ENCODE data around the gene VWA8.

The VWA8 gene

DNA sequence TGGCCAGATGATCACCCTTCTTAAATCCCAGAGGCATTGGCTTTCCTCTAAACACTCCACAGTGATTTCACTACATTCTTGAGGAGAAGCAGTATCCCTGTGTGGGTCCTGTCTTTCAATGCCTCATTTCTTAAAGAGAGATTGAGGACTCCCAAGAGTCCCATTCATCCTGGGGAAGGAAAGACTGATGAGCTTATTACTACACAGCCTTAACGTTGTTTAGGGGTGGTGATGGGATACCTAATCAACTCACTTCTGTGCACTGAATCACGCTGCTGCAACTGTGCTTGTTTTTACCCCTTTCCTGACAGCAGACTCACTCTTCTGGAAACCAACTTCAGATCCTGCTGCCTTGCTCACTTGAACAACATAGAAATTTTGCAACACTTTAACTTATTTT, 300.5 kb downstream of the VWA8 start:
- no peak for TF ChIP-seq ZC3H10 (CRISPR knock-in tag; IDR thresholded peaks at IDR 0.05)
- TF ChIP-seq ZNF565 (CRISPR knock-in tag; conservative IDR thresholded peaks at IDR 0.05; ENCODE audit: low read depth): no peak
- no peak for TF ChIP-seq ESRRG (CRISPR knock-in tag; IDR thresholded peaks at IDR 0.05)
- no peak for TF ChIP-seq TOX (CRISPR knock-in tag; IDR thresholded peaks at IDR 0.05; ENCODE audit: borderline replicate concordance)
- TF ChIP-seq GLIS3 (CRISPR knock-in tag; IDR thresholded peaks at IDR 0.05): no peak
- TF ChIP-seq CREB5 (CRISPR knock-in tag; IDR thresholded peaks at IDR 0.05; ENCODE audit: low read depth): no peak
- no peak for ATAC-seq

DNA sequence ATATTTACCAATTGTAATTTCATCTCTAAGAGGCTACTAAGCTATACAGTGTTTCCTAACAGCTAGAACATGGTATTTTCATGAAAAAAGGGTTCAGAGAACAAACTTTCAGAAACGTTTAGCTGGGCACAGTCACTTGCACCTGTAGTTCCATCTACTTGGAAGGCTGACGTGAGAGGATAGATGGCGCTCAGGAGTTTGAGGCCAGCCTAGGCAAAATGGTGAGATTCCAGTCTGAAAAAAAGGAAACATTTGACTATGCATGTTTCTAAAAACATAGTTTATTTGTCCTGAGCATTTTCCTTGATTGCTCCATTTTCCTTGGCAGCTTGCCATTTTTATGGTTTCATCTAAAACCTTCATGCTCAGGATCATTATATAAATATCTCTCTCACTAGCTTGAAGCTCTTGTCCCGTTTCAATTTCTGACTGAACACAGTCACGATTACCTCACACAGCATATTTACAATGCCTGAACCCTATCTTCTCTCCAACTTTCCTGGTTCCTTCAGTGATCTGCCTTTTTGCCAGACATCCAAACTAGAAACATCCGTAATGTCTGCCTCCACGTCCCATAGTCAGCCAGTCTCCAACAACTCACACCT, 302.8 kb downstream of the VWA8 start:
- no peak for ATAC-seq
- TF ChIP-seq CREB5 (CRISPR knock-in tag; IDR thresholded peaks at IDR 0.05; ENCODE audit: low read depth) (no peak), ZC3H10 (CRISPR knock-in tag; IDR thresholded peaks at IDR 0.05) (no peak), TCF4 (CRISPR knock-in tag; IDR thresholded peaks at IDR 0.05; ENCODE audit: borderline replicate concordance) (no peak), BACH2 (CRISPR knock-in tag; IDR thresholded peaks at IDR 0.05; ENCODE audit: borderline replicate concordance) (no peak), ZFP3 (CRISPR knock-in tag; IDR thresholded peaks at IDR 0.05) (no peak), OSR1 (CRISPR knock-in tag; IDR thresholded peaks at IDR 0.05) (no peak), TOX (CRISPR knock-in tag; IDR thresholded peaks at IDR 0.05; ENCODE audit: borderline replicate concordance) (no peak)
- TF ChIP-seq, protein P1, sequence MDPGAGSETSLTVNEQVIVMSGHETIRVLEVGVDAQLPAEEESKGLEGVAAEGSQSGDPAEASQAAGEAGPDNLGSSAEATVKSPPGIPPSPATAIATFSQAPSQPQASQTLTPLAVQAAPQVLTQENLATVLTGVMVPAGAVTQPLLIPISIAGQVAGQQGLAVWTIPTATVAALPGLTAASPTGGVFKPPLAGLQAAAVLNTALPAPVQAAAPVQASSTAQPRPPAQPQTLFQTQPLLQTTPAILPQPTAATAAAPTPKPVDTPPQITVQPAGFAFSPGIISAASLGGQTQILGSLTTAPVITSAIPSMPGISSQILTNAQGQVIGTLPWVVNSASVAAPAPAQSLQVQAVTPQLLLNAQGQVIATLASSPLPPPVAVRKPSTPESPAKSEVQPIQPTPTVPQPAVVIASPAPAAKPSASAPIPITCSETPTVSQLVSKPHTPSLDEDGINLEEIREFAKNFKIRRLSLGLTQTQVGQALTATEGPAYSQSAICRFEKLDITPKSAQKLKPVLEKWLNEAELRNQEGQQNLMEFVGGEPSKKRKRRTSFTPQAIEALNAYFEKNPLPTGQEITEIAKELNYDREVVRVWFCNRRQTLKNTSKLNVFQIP (CRISPR knock-in tag; IDR thresholded peaks at IDR 0.05; ENCODE audit: borderline replicate concordance, low read depth): no peak

DNA sequence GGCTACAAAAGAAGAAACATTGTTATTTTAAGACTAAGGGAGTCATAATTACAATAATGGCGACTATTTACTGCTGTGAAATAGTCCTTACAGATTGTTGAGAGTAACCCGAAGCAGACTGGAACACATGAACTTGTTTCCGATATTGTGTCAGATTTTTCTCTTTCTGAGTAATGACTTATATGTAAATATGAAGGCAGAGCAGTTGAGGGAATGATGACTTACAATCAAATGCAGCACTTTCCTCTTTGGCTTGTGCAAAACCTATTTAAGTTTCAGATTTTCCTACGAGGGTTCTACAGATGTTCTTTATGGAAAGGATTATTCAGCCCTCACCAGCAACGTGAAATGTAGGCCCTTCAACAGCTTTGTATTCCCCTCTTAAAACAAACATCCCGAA, 304.9 kb downstream of the VWA8 start:
- no peak for TF ChIP-seq RARB (CRISPR knock-in tag; IDR thresholded peaks at IDR 0.05)
- no peak for TF ChIP-seq ZNF565 (CRISPR knock-in tag; conservative IDR thresholded peaks at IDR 0.05; ENCODE audit: low read depth)
- no peak for TF ChIP-seq GLIS3 (CRISPR knock-in tag; IDR thresholded peaks at IDR 0.05)
- TF ChIP-seq TCF4 (CRISPR knock-in tag; IDR thresholded peaks at IDR 0.05; ENCODE audit: borderline replicate concordance): no peak
- TF ChIP-seq ZFP3 (CRISPR knock-in tag; IDR thresholded peaks at IDR 0.05): no peak
- no peak for TF ChIP-seq ZNF8 (CRISPR knock-in tag; IDR thresholded peaks at IDR 0.05)
- TF ChIP-seq ESRRG (CRISPR knock-in tag; IDR thresholded peaks at IDR 0.05): no peak
- ATAC-seq: no peak

DNA sequence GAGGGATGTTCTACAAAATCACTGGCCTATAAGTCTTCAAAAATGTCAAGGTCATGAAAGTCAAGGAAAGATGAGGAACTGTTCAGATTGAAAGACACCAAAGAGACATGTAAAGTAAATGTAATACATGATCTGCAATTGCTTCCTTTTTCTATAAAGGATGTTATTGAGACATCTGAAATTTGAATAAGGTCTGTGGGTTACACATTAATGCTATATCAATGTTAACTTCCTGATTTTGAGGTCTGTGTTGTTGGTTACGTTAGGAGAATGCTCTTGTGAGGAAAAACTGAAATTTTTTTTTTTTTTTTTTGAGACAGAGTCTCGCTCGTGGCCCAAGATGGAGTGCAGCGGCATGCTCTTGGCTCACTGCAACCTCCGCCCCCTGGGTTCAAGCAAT, 306.1 kb downstream of the VWA8 start:
- no peak for ATAC-seq
- TF ChIP-seq CREB5 (CRISPR knock-in tag; IDR thresholded peaks at IDR 0.05; ENCODE audit: low read depth): no peak

DNA sequence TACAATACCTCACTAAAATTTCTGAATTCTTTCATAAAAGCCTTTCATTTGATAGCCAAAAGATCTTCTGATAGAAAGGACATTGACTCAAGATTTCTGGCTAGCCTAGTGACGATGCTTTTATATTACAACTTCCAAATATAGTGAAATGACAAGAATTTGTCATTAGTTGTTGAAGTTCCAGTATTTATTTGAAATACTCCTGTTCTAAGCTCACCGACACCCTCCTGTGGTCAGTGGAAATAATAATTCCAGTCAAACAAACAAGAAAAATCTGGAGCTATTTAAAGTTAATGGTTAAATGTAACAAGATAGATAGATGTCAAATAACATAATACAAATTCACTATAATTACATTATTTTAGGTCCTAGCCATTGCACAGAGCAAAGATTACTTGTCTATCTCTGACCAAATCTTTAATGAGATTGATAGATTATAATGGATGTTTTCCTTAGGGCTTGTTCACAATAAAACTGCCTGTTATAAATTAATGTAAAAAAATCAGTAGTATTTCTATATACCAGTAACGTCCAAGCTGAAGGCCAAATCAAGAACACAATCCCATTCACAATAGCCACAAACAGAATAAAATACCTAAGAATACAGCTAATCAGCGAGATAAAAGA, 308.1 kb downstream of the VWA8 start:
- peak; percentile 68 for ATAC-seq
- no peak for TF ChIP-seq RARB (CRISPR knock-in tag; IDR thresholded peaks at IDR 0.05)
- TF ChIP-seq ISL1 (CRISPR knock-in tag; IDR thresholded peaks at IDR 0.05): 0 out of 2 replicates have a peak, but pooled peaks have one; percentile 21
- TF ChIP-seq TCF4 (CRISPR knock-in tag; IDR thresholded peaks at IDR 0.05; ENCODE audit: borderline replicate concordance): peak; percentile 33; the same call in 1 of the 2 replicates

DNA sequence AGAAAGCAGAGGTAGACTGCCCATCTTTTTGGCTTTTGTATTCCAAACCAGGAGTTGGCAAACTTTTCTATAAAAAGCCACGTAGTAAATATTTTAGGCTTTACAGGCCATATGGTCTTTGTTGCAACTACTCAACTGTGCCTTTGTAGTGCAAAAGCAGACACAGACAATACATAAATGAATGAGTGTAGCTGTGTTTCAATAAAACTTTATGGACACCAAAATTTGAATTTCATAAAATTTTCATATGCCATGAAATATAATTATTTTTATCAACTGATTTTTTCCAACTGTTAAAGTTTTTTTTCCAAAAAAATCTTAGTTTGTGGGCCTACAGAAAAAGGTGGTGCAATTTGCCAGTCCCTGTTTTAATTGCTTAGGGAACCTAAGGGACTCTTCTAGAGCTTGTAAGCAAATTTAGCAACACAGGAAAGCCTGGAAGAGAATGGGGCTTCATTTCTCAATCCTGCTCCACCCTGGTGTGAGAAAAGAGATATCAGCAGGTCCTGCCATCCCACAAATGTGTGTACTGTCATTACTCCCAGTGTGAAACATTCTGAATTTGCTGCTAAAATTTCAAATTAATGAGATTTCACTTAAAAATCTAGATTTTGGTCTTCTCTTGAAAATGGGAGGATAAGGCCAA, 309.4 kb downstream of the VWA8 start:
- TF ChIP-seq ARNTL (CRISPR knock-in tag; IDR thresholded peaks at IDR 0.05; ENCODE audit: borderline replicate concordance, low read depth) (no peak), CREB5 (CRISPR knock-in tag; IDR thresholded peaks at IDR 0.05; ENCODE audit: low read depth) (no peak), ZNF8 (CRISPR knock-in tag; IDR thresholded peaks at IDR 0.05) (no peak)
- no peak for ATAC-seq
